ENCODE data around the gene HIF1AN. TPM values are rescaled to one million over a fixed set of nuclear protein-coding genes. Genes with fewer than 3 reads are reported as not detected.

Gene HIF1AN
- 10 to 100 TPM; 38.9 to 46.0 (median 45.1) TPM for polyA plus RNA-seq (ENCODE audit: insufficient read length in 4 of 4)

GRCh38 chr10:100535715-100536353 is at the start of gene HIF1AN:
Gene HIF1AN, plus strand, starts transcription at chr10:100535943. Its CDS starts 16 bp downstream, at chr10:100535959.
- DNase-seq (ENCODE audit: low read depth in 4 of 4, low spot score in 3 of 4): peak; percentile 78 to 93 (median 89)

GRCh38 chr10:100487529-100487928 is 48.2 kb upstream of the HIF1AN start:
- DNase-seq (ENCODE audit: low read depth in 4 of 4, low spot score in 3 of 4): no peak

- no peak for DNase-seq (ENCODE audit: low read depth in 4 of 4, low spot score in 3 of 4)
Measured at GRCh38 chr10:100489396-100489795, 46.3 kb upstream of the HIF1AN start.

DNA sequence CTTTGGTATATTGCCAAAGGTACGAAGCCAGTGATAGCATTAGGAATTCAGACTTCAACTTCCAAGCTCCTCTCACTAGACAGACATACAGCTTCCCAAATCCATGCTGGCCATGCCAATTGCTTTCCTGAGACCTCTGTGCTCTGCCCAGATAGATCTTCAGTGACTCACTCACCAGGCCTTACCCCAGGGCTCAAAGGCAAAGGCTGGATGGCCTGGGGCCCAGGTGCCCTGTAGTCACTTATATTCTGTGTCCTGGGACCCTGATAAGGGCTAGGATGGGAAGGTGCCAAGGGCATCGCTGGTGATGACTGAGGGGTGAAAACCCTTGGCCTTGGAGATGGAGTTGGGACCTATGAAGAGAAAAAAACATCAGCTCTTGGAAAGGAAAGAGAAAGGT is 45.2 kb upstream of the HIF1AN start:
- no peak for DNase-seq (ENCODE audit: low read depth in 4 of 4, low spot score in 3 of 4)

GRCh38 chr10:100496567-100496966 is 39.2 kb upstream of the HIF1AN start:
- DNase-seq (ENCODE audit: low read depth in 4 of 4, low spot score in 3 of 4): no peak

- no peak for DNase-seq (ENCODE audit: low read depth in 4 of 4, low spot score in 3 of 4)
Measured at GRCh38 chr10:100498059-100498458, 37.7 kb upstream of the HIF1AN start.

- DNase-seq (ENCODE audit: low read depth in 4 of 4, low spot score in 3 of 4): no peak
Measured at GRCh38 chr10:100501423-100501822, 34.3 kb upstream of the HIF1AN start.

DNA sequence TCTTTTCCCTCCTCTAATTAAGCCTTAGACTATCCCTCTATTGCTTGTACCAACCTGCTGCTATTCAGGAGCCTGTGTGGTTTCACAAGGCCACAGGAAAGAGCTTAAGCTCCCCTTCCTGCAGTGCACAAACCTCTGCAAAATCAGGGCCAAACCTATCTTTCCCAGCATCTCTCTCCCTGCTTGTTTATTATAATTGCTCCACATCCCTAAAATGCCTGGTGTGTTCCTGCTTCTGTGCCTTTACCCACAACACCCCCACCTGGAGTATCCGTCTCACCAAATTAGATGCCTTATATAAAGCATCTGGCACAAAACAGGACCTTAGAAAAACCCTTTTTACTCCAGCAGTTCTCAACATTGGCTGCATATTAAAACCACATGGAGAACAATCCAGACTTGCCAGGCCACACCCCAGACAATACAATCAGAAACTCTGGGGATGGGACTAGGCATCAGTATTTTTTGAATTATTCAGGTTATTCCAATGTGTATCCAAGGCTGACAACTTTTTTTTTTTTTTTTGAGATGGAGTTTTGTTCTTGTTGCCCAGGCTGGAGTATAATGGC is 32.7 kb upstream of the HIF1AN start:
- DNase-seq (ENCODE audit: low read depth in 4 of 4, low spot score in 3 of 4): no peak

GRCh38 chr10:100504096-100504495 is 31.6 kb upstream of the HIF1AN start:
- DNase-seq (ENCODE audit: low read depth in 4 of 4, low spot score in 3 of 4): no peak

DNA sequence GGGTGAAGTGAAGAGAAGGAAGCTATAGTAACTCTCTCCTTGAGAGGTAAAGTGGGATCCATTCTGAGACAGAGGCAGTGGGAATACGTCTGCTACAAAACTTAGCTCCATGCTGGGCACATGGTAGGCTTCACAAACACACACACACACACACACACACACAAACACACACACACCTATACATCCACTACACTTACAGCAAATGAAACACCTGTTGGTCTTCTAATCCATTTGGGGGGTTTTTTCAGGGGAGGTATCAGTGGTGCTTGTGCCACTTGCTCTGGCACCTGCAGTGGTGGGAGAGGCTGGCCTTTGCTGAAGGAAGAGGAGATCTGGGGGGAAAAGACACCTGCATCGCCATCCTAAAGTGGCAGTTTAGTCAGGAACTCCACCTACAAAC is 30.6 kb upstream of the HIF1AN start:
- no peak for DNase-seq (ENCODE audit: low read depth in 4 of 4, low spot score in 3 of 4)

GRCh38 chr10:100506596-100507356 is 29.0 kb upstream of the HIF1AN start:
- no peak for DNase-seq (ENCODE audit: low read depth in 4 of 4, low spot score in 3 of 4)

GRCh38 chr10:100507357-100507732 is 28.4 kb upstream of the HIF1AN start:
- no peak for DNase-seq (ENCODE audit: low read depth in 4 of 4, low spot score in 3 of 4)

DNA sequence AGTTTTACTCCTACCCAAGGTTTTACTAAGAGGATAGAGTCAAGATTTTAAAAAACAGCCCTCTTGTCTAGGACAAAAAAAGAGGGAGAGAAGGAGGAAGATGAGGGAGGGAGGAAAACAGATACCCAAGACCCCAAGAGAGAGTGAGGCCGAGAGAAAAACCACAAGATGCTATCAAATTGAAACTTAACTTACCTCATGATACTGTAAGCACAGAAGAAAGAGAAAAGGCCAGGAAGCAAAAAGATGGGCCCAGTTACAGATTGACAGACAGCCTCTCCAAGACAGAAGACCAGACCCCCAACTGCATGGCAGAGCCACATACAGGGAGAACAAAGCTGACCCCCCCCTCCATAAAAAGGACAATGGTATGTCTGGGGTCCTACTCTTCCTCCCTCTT is 27.5 kb upstream of the HIF1AN start:
- no peak for DNase-seq (ENCODE audit: low read depth in 4 of 4, low spot score in 3 of 4)

DNA sequence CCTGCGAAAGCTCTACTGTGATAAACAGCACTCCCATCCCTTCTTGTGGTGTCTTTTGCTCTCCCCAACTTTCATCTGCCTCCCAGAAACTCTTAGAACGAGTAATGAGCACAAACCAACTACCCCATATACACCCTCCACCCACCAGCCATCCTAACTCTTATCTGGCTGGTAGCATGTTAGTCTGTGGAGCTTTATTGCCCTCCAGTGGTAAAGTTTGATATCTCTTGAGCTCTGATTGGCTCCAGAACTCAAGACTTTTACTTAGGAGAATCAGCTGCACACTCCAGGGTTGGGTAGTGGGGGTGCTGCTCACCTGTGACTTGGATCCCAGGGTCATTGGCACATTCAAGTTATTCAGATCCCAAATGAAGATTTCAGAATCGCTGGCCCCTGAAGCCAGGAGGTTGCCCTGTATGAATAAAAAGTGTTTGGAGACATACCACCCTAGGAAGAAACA is 27.0 kb upstream of the HIF1AN start:
- DNase-seq (ENCODE audit: low read depth in 4 of 4, low spot score in 3 of 4): no peak

DNA sequence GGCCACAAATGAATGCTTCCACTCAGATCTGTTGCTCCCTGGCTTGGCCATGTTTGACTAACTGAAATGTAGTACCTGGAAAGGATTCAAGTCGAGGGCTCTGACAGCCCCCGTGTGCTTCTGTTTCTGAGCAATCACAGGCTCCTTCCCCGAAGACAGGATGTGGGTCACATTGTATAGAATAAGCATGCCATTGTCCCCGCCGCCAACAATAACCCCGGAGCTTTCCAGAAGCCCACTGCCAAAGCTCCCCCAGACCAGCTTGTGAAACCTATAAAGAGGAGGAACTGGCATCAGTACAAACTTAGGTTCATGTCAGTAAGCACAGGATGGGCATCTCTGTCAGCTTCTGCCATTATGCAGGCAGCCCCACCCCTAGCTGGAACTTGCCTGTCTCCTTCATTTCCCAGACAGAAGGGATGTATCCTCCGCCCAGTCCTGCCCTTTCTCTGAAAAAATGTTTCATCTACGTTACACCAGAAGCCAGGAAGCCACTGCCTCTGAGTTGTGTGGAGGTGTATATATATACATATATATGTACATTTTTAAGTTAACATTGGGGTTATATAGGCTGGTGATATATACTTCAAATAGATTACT is 26.4 kb upstream of the HIF1AN start:
- no peak for DNase-seq (ENCODE audit: low read depth in 4 of 4, low spot score in 3 of 4)

GRCh38 chr10:100510533-100511308 is 25.0 kb upstream of the HIF1AN start:
- DNase-seq (ENCODE audit: low read depth in 4 of 4, low spot score in 3 of 4): no peak

DNA sequence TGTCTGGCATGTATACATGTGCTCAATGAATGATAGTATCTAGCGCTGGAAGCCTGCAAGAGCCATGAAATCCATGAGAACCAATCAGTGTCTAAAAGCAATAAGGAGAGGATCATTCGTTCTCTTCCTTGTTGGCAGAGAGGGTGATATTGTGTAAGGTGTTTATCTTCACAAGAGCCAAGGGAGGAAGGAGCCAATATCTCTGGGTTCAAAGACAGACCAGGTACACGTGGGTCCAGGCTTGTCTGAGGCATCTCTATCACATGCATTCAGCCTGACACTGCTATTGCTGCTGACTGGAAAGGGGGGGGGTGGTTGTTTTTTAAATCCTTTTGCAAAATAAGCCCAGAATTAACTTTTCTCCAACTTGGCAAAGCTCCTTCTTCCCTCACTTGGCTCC is 20.1 kb upstream of the HIF1AN start:
- DNase-seq (ENCODE audit: low read depth in 4 of 4, low spot score in 3 of 4): no peak

- no peak for DNase-seq (ENCODE audit: low read depth in 4 of 4, low spot score in 3 of 4)
Measured at GRCh38 chr10:100516847-100517246, 18.9 kb upstream of the HIF1AN start.

- peak in 2 of 4 donors; percentile 53 to 65 for DNase-seq (ENCODE audit: low read depth in 4 of 4, low spot score in 3 of 4)
Measured at GRCh38 chr10:100518761-100519241, 16.9 kb upstream of the HIF1AN start.

GRCh38 chr10:100519311-100520051 is 16.3 kb upstream of the HIF1AN start, which contains the start of gene SEC31B:
Gene SEC31B, minus strand, starts transcription at chr10:100519861. Its CDS starts 2,909 bp downstream, at chr10:100516952.
- peak in 1 of 4 donors; percentile 32 for DNase-seq (ENCODE audit: low read depth in 4 of 4, low spot score in 3 of 4)

Measured in right renal pelvis (tissue), 4 donors.